HCT116 (cell line): Measurements from ENCODE around the gene PANX2. TPM values are rescaled to one million over a fixed set of nuclear protein-coding genes. Genes with fewer than 3 reads are reported as not detected.
A peak's percentile ranks its signal among the peaks of the same experiment; 100 is the strongest.

Experiments used
- ATAC-seq: fragments of 200-7000 bp; cut with Tn5 transposase; 2 replicates; pipeline ENCODE4 v1.9.1; 2020; ENCODE audit warnings: mild to moderate bottlenecking, moderate library complexity
- BruUV-seq: library from RNA; stranded (reverse); fragments of 400-500 nt; replicated peaks from 2 replicates; lab custom pipeline; 2021; lab: Mats Ljungman, UMichigan
- CTCF ChIA-PET: fragments of 300-600 bp; sonication (Branson Sonifier 250); formaldehyde crosslinking; loops from one replicate; lab custom pipeline; 2021; ENCODE audit warnings: antibody characterized with exemption; lab: Charles Lee
- POLR2A ChIA-PET: fragments of 300-600, 350-600 bp; sonication (Branson Sonifier 250); formaldehyde crosslinking; loops from one replicate; lab custom pipeline; 2021; ENCODE audit warnings: antibody characterized with exemption; lab: Charles Lee
- RAD21 ChIA-PET, 2 experiments: fragments of 300-600 bp; sonication (Branson Sonifier 250); formaldehyde crosslinking; loops; one replicate each; lab custom pipeline; 2023; ENCODE audit warnings: low total read pairs in 2 of 2; ENCODE audit not compliant: uncharacterized antibody in 2 of 2, unreplicated experiment in 2 of 2, low non-redundant PET in 1 of 2; lab: Charles Lee
- DNase-seq: peaks from one replicate; pipeline ENCODE4 v3.0.0-alpha.2; 2010; ENCODE audit warnings: low read depth, low spot score
- H2AFZ ChIP-seq: fragments of 200-600 bp; shearing (Covaris generic), sonication (generic); 2 replicates; pipeline ENCODE4 v1.6.1; 2017; ENCODE audit warnings: low read depth, mixed run types, mixed read lengths, antibody characterized with exemption, low read length; ENCODE audit not compliant: poor library complexity, severe bottlenecking
- H3K27ac ChIP-seq: 2 replicates; pipeline ENCODE4 v1.5.1; 2012; ENCODE audit warnings: low read depth, low read length
- H3K27me3 ChIP-seq: fragments of 200-600 bp; sonication (generic); 2 replicates; pipeline ENCODE4 v1.6.1; 2016; ENCODE audit warnings: mixed run types, low read length, mixed read lengths; ENCODE audit not compliant: insufficient read depth
- H3K36me3 ChIP-seq, 2 experiments: fragments of 200-500 bp in 1 of 2; fragments of 200-600 bp in 1 of 2; sonication (Bioruptor generic) in 1 of 2; sonication (generic) in 1 of 2; 2 replicates each; pipeline versions ENCODE4 v1.5.1 to v1.6.1; 2014 to 2016; ENCODE audit warnings: low read length in 2 of 2, inconsistent platforms in 1 of 2, mixed read lengths in 1 of 2, mixed run types in 1 of 2; ENCODE audit not compliant: insufficient read depth in 2 of 2, control insufficient read depth in 1 of 2
- H3K4me1 ChIP-seq, 2 experiments: fragments of 200-600 bp in 1 of 2; sonication (generic) in 1 of 2; 2 replicates each; pipeline versions ENCODE4 v1.5.1 to v1.6.1; 2012 to 2017; ENCODE audit warnings: low read length in 2 of 2, inconsistent platforms in 1 of 2, mild to moderate bottlenecking in 1 of 2, mixed read lengths in 1 of 2, mixed run types in 1 of 2, moderate library complexity in 1 of 2; ENCODE audit not compliant: insufficient read depth in 2 of 2, control insufficient read depth in 1 of 2
- H3K4me2 ChIP-seq: fragments of 200-600 bp; sonication (generic); 2 replicates; pipeline ENCODE4 v1.6.1; 2017; ENCODE audit warnings: mixed run types, low read length, mixed read lengths
- H3K4me3 ChIP-seq, 2 experiments: fragments of 200-600 bp in 1 of 2; sonication (generic) in 1 of 2; replicated peaks in 1 of 2; 2 replicates each; pipeline ENCODE4 v1.5.1; 2011 to 2016; ENCODE audit warnings: low read length in 2 of 2, control low read depth in 1 of 2, low read depth in 1 of 2, mild to moderate bottlenecking in 1 of 2, mixed read lengths in 1 of 2, mixed run types in 1 of 2
- H3K79me2 ChIP-seq: fragments of 200-600 bp; sonication (generic); 2 replicates; pipeline ENCODE4 v1.6.1; 2017; ENCODE audit warnings: mild to moderate bottlenecking, mixed run types, low read length, moderate library complexity, mixed read lengths; ENCODE audit not compliant: insufficient read depth
- H3K9ac ChIP-seq: fragments of 200-600 bp; sonication (generic); 2 replicates; pipeline ENCODE4 v1.6.1; 2016; ENCODE audit warnings: low read length, mixed read lengths
- H3K9me2 ChIP-seq: fragments of 200-600 bp; sonication (generic), shearing (Covaris generic); 2 replicates; pipeline ENCODE4 v1.6.1; 2017; ENCODE audit warnings: mixed run types, mild to moderate bottlenecking, moderate library complexity; ENCODE audit not compliant: insufficient read depth
- H3K9me3 ChIP-seq, 2 experiments: fragments of 200-500 bp in 1 of 2; fragments of 200-600 bp in 1 of 2; sonication (Bioruptor generic) in 1 of 2; sonication (generic) in 1 of 2; 2 replicates each; pipeline ENCODE4 v1.6.1; 2014 to 2017; ENCODE audit warnings: low read length in 2 of 2, mixed read lengths in 2 of 2, inconsistent platforms in 1 of 2, low read depth in 1 of 2, mild to moderate bottlenecking in 1 of 2, mixed run types in 1 of 2, moderate library complexity in 1 of 2; ENCODE audit not compliant: control insufficient read depth in 1 of 2, insufficient read depth in 1 of 2
- H4K20me1 ChIP-seq: fragments of 200-600 bp; sonication (generic), shearing (Covaris generic); 2 replicates; pipeline ENCODE4 v1.6.1; 2017; ENCODE audit warnings: mixed run types, mild to moderate bottlenecking, moderate library complexity; ENCODE audit not compliant: insufficient read depth
- CTCF ChIP-seq, 3 experiments: fragments of 200-600 bp in 1 of 3; sonication (generic) in 1 of 3; IDR thresholded peaks in 2 of 3; conservative IDR thresholded peaks in 1 of 3; 2 replicates each; pipeline ENCODE4 v1.5.1; 2012 to 2017; ENCODE audit warnings: low read depth in 2 of 3, low read length in 2 of 3, antibody characterized with exemption in 1 of 3, borderline replicate concordance in 1 of 3, control low read depth in 1 of 3, mild to moderate bottlenecking in 1 of 3, mixed read lengths in 1 of 3, mixed run types in 1 of 3, moderate library complexity in 1 of 3; ENCODE audit not compliant: insufficient read depth in 1 of 3
- EGR1 ChIP-seq: IDR thresholded peaks from 2 replicates; pipeline ENCODE4 v1.6.1; 2012; ENCODE audit warnings: low read depth
- EZH2 ChIP-seq: fragments of 200-600 bp; sonication (generic); IDR thresholded peaks from 2 replicates; pipeline ENCODE4 v1.6.1; 2017; ENCODE audit warnings: antibody characterized with exemption, mixed run types
- JUND ChIP-seq: IDR thresholded peaks from 2 replicates; pipeline ENCODE4 v1.6.1; 2012
- ZBTB33 ChIP-seq: IDR thresholded peaks from 2 replicates; pipeline ENCODE4 v1.6.1; 2011; ENCODE audit warnings: mild to moderate bottlenecking, low read length, moderate library complexity; ENCODE audit not compliant: insufficient replicate concordance; ENCODE audit errors: extremely low read depth
- intact Hi-C: fragments of 100-400 bp; cut with micrococcal nuclease; formaldehyde crosslinking; loops from 2 replicates; pipeline ENCODE4 v1.10.0; 2022
- total RNA-seq: library from RNA; stranded (reverse); gene quantifications from one replicate; pipeline ENCODE4 v1.2.1, GENCODE V29; 2021; ENCODE audit not compliant: unreplicated experiment

The PANX2 gene
- total RNA-seq, 1 experiment from 2014 or later = 8.0 TPM

- TF ChIP-seq JUND (no peak), ZBTB33 (no peak), EZH2 (no peak), EGR1 (no peak), CTCF (IDR thresholded peaks at IDR 0.05 in 2 of 3, conservative IDR thresholded peaks at IDR 0.05 in 1 of 3; ENCODE audit: borderline replicate concordance in 1 of 3, insufficient read depth in 1 of 3, low read depth in 2 of 3, low read length in 2 of 3) (peak in 2 of 3 experiments; percentile 64 to 71; a peak in 5 of 6 replicates)
- Histone ChIP-seq H3K4me2 (peak overlapping the region; percentile 9; the same call in 1 of the 2 replicates), H3K27ac (peak overlapping the region; percentile 8; the same call in 1 of the 2 replicates), H4K20me1 (no peaks in the 10 kb centered on the region), H3K79me2 (peaks cover 8% of the 10 kb centered on the region), H3K9me3 (peaks cover 0 to 8% of the 10 kb centered on the region in 2 experiments; a peak in 1 of 4 replicates), H3K4me3 (no peak overlapping the region), H2AFZ (no peak overlapping the region), H3K9me2 (no peaks in the 10 kb centered on the region), H3K36me3 (peaks cover 6% of the 10 kb centered on the region in 2 experiments; a peak in 3 of 4 replicates), H3K4me1 (peaks cover 4 to 23% of the 10 kb centered on the region in 2 experiments), H3K27me3 (no peaks in the 10 kb centered on the region), H3K9ac (no peak overlapping the region)
- RAD21 ChIA-PET = no interaction called here
- BruUV-seq = no TSS peak
- intact Hi-C loops = loop anchor here (10.0 kb wide), 1 partner anchor 272 kb away; no protein-coding TSS in a partner anchor
- CTCF ChIA-PET = interaction anchor here (0.9 kb wide), 1 partner anchor 146 kb away, joined by 3 read pairs; no protein-coding TSS in a partner anchor
- POLR2A ChIA-PET = no interaction called here
- DNase-seq = no peak
- peak; percentile 73 for ATAC-seq
Measured at GRCh38 chr22:50206599-50206998, 36.1 kb downstream of the PANX2 start.
